ENCODE data around the gene NFIA. TPM values are rescaled to one million over a fixed set of nuclear protein-coding genes. Genes with fewer than 3 reads are reported as not detected.

Gene NFIA
- polyA plus RNA-seq, 4 donors = 1.6 to 9.7 (median 4.9) TPM

DNA sequence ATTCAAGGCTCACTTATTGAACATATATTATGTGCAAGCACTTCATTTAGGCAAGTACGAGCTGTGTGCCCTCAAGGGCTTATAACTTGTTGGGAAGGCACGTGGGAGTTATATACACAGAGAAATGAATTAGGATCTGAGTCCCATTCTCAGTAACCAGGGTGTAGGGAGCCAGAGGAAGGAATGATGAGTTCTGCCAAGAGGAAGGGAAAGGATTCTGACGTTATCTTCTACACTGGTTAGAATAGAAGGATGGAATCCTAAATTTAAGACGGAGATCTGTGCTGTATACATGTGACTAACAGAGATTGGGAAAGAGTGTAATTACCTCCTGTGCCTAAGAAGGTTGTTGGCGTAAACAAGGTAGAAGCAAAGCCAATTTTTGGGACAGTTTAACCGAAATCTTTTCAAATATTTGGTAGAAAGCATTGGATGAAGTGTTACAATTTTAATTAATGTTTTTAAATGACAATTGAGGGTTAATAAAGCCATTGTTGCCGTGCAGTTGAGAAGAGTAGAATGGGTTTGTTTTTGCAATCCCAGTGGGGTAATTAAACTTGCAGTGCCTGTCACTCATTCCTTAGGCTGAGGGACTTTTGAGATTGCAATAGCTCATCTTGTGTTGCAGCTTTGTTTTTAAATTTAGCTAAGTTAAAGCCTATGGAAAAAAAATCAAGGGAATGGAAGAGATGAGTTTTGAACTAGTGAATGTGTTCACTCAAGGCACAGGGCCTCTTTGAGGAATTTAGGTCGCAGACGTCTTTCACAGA is 177.2 kb downstream of the NFIA start:
- Histone ChIP-seq H3K9me3 (ENCODE audit: control insufficient read depth in 2 of 2, insufficient read depth in 1 of 2, low read depth in 1 of 2, low read length in 1 of 2) (no peaks in the 10 kb centered on the region), H3K27ac (ENCODE audit: low read depth in 1 of 3, low read length in 2 of 3) (peak overlapping the region in 1 of 3 donors; percentile 62), H3K36me3 (ENCODE audit: control insufficient read depth in 3 of 3, insufficient read depth in 2 of 3, low read depth in 1 of 3, low read length in 3 of 3) (no peaks in the 10 kb centered on the region), H3K4me1 (ENCODE audit: control insufficient read depth in 3 of 3, insufficient read depth in 2 of 3, low read depth in 1 of 3, low read length in 2 of 3) (peaks cover 0 to 6% (median 0%) of the 10 kb centered on the region in 3 donors), H3K4me3 (ENCODE audit: low read depth in 1 of 3, low read length in 3 of 3) (no peak overlapping the region), H3K27me3 (ENCODE audit: control insufficient read depth in 3 of 3, insufficient read depth in 3 of 3, low read length in 3 of 3) (no peaks in the 10 kb centered on the region)
- no peak for DNase-seq
- WGBS, 3 donors = 72 to 87% (median 86%) methylated on average over 9 of the region's 9 CpGs
- FAIRE-seq = no peak

DNA sequence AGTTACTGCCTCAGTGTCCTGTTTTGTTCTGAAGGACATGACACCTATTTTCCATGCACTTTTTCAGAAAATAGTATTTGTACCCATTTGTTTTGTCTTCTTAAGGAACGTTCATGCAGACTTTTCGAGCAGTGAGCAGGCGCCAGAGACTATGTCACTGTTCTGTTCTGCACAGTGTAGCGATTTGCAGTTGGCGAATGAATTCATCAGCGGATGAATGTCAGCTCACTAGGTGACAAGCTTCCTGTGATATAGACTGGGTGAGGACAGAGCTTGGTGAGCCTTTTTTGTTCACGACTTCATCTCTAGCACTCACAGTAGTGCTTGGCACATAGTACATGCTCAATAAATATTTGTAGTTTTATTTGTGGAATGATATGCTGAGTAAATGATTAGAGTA is 177.8 kb downstream of the NFIA start:
- H3K9me3 ChIP-seq (ENCODE audit: control insufficient read depth in 2 of 2, insufficient read depth in 1 of 2, low read depth in 1 of 2, low read length in 1 of 2) = no peaks in the 10 kb centered on the region
- no peak for DNase-seq
- H3K27me3 ChIP-seq (ENCODE audit: control insufficient read depth in 3 of 3, insufficient read depth in 3 of 3, low read length in 3 of 3) = no peaks in the 10 kb centered on the region
- no peak overlapping the region for H3K27ac ChIP-seq (ENCODE audit: low read depth in 1 of 3, low read length in 2 of 3)
- WGBS, 3 donors = 93 to 97% (median 94%) methylated on average over 7 of the region's 7 CpGs
- no peaks in the 10 kb centered on the region for H3K36me3 ChIP-seq (ENCODE audit: control insufficient read depth in 3 of 3, insufficient read depth in 2 of 3, low read depth in 1 of 3, low read length in 3 of 3)
- H3K4me3 ChIP-seq (ENCODE audit: low read depth in 1 of 3, low read length in 3 of 3) = no peak overlapping the region
- H3K4me1 ChIP-seq (ENCODE audit: control insufficient read depth in 3 of 3, insufficient read depth in 2 of 3, low read depth in 1 of 3, low read length in 2 of 3) = peaks cover 0 to 3% (median 2%) of the 10 kb centered on the region in 3 donors
- FAIRE-seq = no peak

DNA sequence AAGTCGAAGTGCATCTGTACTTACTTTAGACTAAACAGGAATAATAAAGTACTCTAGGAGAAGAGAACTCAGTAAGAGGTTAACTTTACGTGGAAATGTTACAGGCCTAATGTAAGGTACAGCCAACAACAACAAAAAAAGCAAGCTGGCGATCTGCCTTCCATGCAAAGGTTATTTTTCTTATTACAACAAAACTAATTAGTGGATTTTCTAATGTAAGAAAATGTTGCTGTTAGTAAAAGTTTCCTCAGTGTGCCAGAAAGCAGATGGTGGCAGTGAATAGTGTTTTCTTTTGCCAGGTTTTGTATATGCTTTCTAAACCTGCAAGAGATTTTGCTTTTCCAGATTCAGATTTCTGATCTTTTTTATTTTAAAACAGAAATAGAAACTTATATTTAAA is 179.2 kb downstream of the NFIA start:
- DNase-seq = no peak
- WGBS, 3 donors = 76 to 89% (median 81%) methylated on average over 3 of the region's 3 CpGs
- Histone ChIP-seq H3K4me1 (ENCODE audit: control insufficient read depth in 3 of 3, insufficient read depth in 2 of 3, low read depth in 1 of 3, low read length in 2 of 3) (peaks cover 0 to 2% (median 0%) of the 10 kb centered on the region in 3 donors), H3K4me3 (ENCODE audit: low read depth in 1 of 3, low read length in 3 of 3) (no peak overlapping the region), H3K27me3 (ENCODE audit: control insufficient read depth in 3 of 3, insufficient read depth in 3 of 3, low read length in 3 of 3) (no peaks in the 10 kb centered on the region), H3K9me3 (ENCODE audit: control insufficient read depth in 2 of 2, insufficient read depth in 1 of 2, low read depth in 1 of 2, low read length in 1 of 2) (no peaks in the 10 kb centered on the region), H3K27ac (ENCODE audit: low read depth in 1 of 3, low read length in 2 of 3) (no peak overlapping the region), H3K36me3 (ENCODE audit: control insufficient read depth in 3 of 3, insufficient read depth in 2 of 3, low read depth in 1 of 3, low read length in 3 of 3) (no peaks in the 10 kb centered on the region)
- FAIRE-seq = no peak

GRCh38 chr1:61263905-61264824 is 181.8 kb downstream of the NFIA start:
- Histone ChIP-seq H3K27me3 (ENCODE audit: control insufficient read depth in 3 of 3, insufficient read depth in 3 of 3, low read length in 3 of 3) (no peaks in the 10 kb centered on the region), H3K4me1 (ENCODE audit: control insufficient read depth in 3 of 3, insufficient read depth in 2 of 3, low read depth in 1 of 3, low read length in 2 of 3) (peaks cover 0 to 2% (median 0%) of the 10 kb centered on the region in 3 donors), H3K36me3 (ENCODE audit: control insufficient read depth in 3 of 3, insufficient read depth in 2 of 3, low read depth in 1 of 3, low read length in 3 of 3) (no peaks in the 10 kb centered on the region), H3K27ac (ENCODE audit: low read depth in 1 of 3, low read length in 2 of 3) (no peak overlapping the region), H3K4me3 (ENCODE audit: low read depth in 1 of 3, low read length in 3 of 3) (no peak overlapping the region), H3K9me3 (ENCODE audit: control insufficient read depth in 2 of 2, insufficient read depth in 1 of 2, low read depth in 1 of 2, low read length in 1 of 2) (no peaks in the 10 kb centered on the region)
- DNase-seq (no peak), FAIRE-seq (no peak)
- 94 to 95% (median 95%) methylated on average over 15 to 16 of the region's 16 CpGs for WGBS, 3 donors

DNA sequence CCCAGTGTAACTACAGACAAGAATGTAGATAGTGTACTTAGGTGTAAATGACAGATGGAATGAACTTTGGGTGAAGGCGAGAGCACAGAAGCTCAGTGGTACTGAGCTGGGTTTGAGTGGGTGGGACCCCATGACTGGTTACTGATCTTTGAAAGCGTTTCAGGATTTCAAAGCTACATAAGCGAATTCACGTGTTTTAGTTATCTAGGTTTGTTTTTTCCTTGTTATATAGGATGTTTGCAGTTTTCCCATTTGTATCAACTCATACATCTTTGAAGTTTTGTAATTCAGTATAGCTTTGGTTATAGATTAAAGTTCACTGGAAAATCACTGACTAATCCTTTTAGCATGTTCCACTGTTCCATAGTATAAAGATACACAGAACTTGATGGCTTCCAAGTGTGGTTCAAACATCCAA is 182.5 kb downstream of the NFIA start:
- Histone ChIP-seq H3K27ac (ENCODE audit: low read depth in 1 of 3, low read length in 2 of 3) (no peak overlapping the region), H3K27me3 (ENCODE audit: control insufficient read depth in 3 of 3, insufficient read depth in 3 of 3, low read length in 3 of 3) (no peaks in the 10 kb centered on the region), H3K9me3 (ENCODE audit: control insufficient read depth in 2 of 2, insufficient read depth in 1 of 2, low read depth in 1 of 2, low read length in 1 of 2) (no peaks in the 10 kb centered on the region), H3K4me1 (ENCODE audit: control insufficient read depth in 3 of 3, insufficient read depth in 2 of 3, low read depth in 1 of 3, low read length in 2 of 3) (peaks cover 0 to 2% (median 0%) of the 10 kb centered on the region in 3 donors), H3K4me3 (ENCODE audit: low read depth in 1 of 3, low read length in 3 of 3) (no peak overlapping the region), H3K36me3 (ENCODE audit: control insufficient read depth in 3 of 3, insufficient read depth in 2 of 3, low read depth in 1 of 3, low read length in 3 of 3) (no peaks in the 10 kb centered on the region)
- peak; percentile 21 to 23 for DNase-seq
- FAIRE-seq = no peak
- WGBS, 3 donors = 83 to 87% (median 86%) methylated on average over 4 of the region's 4 CpGs

GRCh38 chr1:61265665-61266064 is 183.3 kb downstream of the NFIA start:
- Histone ChIP-seq H3K4me1 (ENCODE audit: control insufficient read depth in 3 of 3, insufficient read depth in 2 of 3, low read depth in 1 of 3, low read length in 2 of 3) (peaks cover 0 to 2% (median 0%) of the 10 kb centered on the region in 3 donors), H3K27ac (ENCODE audit: low read depth in 1 of 3, low read length in 2 of 3) (no peak overlapping the region), H3K4me3 (ENCODE audit: low read depth in 1 of 3, low read length in 3 of 3) (no peak overlapping the region), H3K9me3 (ENCODE audit: control insufficient read depth in 2 of 2, insufficient read depth in 1 of 2, low read depth in 1 of 2, low read length in 1 of 2) (no peaks in the 10 kb centered on the region), H3K36me3 (ENCODE audit: control insufficient read depth in 3 of 3, insufficient read depth in 2 of 3, low read depth in 1 of 3, low read length in 3 of 3) (no peaks in the 10 kb centered on the region), H3K27me3 (ENCODE audit: control insufficient read depth in 3 of 3, insufficient read depth in 3 of 3, low read length in 3 of 3) (no peaks in the 10 kb centered on the region)
- FAIRE-seq = no peak
- no peak for DNase-seq
- 77 to 90% (median 85%) methylated on average over 3 of the region's 3 CpGs for WGBS, 3 donors

GRCh38 chr1:61266738-61267137 is 184.4 kb downstream of the NFIA start:
- no peaks in the 10 kb centered on the region for H3K9me3 ChIP-seq (ENCODE audit: control insufficient read depth in 2 of 2, insufficient read depth in 1 of 2, low read depth in 1 of 2, low read length in 1 of 2)
- DNase-seq (no peak), FAIRE-seq (no peak)
- H3K36me3 ChIP-seq (ENCODE audit: control insufficient read depth in 3 of 3, insufficient read depth in 2 of 3, low read depth in 1 of 3, low read length in 3 of 3) = no peaks in the 10 kb centered on the region
- no peak overlapping the region for H3K4me3 ChIP-seq (ENCODE audit: low read depth in 1 of 3, low read length in 3 of 3)
- H3K27me3 ChIP-seq (ENCODE audit: control insufficient read depth in 3 of 3, insufficient read depth in 3 of 3, low read length in 3 of 3) = no peaks in the 10 kb centered on the region
- no peak overlapping the region for H3K27ac ChIP-seq (ENCODE audit: low read depth in 1 of 3, low read length in 2 of 3)
- H3K4me1 ChIP-seq (ENCODE audit: control insufficient read depth in 3 of 3, insufficient read depth in 2 of 3, low read depth in 1 of 3, low read length in 2 of 3) = peaks cover 0 to 2% (median 0%) of the 10 kb centered on the region in 3 donors

DNA sequence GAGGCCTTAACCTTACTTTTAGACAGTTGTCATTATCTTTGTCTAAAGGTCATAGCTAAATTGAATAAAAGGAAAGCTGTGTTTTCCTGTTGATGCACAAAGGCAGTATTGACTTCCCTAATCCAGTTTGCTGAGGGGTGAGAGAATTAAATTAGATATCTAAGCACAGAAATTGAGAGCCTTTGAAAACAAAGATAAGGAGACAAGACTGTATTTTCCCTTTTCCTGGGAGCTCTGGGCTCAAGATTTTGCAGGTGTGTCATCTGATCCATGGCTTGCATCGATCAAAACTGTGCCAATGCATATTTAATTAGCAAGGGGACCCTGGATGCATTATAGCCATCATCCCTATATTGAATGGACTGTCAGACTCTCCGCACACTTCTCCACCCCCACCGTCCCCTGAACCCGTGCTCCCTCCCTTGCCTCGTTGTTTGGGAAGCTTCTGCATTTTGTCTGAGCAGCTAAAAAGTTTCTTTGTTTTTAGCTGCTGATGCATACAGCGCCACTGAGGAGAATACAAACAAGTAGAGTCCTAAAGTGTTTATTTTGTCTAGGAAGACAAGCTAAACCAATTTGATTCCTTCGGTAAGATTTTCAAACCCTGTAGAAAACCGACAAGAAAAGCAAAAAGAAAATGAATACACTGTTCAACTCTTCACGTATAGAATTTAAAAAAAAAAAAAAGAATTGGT is 186.3 kb downstream of the NFIA start:
- Histone ChIP-seq H3K4me3 (ENCODE audit: low read depth in 1 of 3, low read length in 3 of 3) (no peak overlapping the region), H3K36me3 (ENCODE audit: control insufficient read depth in 3 of 3, insufficient read depth in 2 of 3, low read depth in 1 of 3, low read length in 3 of 3) (no peaks in the 10 kb centered on the region), H3K9me3 (ENCODE audit: control insufficient read depth in 2 of 2, insufficient read depth in 1 of 2, low read depth in 1 of 2, low read length in 1 of 2) (no peaks in the 10 kb centered on the region), H3K27me3 (ENCODE audit: control insufficient read depth in 3 of 3, insufficient read depth in 3 of 3, low read length in 3 of 3) (no peaks in the 10 kb centered on the region), H3K27ac (ENCODE audit: low read depth in 1 of 3, low read length in 2 of 3) (no peak overlapping the region), H3K4me1 (ENCODE audit: control insufficient read depth in 3 of 3, insufficient read depth in 2 of 3, low read depth in 1 of 3, low read length in 2 of 3) (peaks cover 0 to 2% (median 0%) of the 10 kb centered on the region in 3 donors)
- DNase-seq = no peak
- no peak for FAIRE-seq
- 69 to 80% (median 80%) methylated on average over 9 of the region's 9 CpGs for WGBS, 3 donors

Measured in small intestine (tissue), 7 donors.